ENCODE results near the gene ZAP70. TPM values are rescaled to one million over a fixed set of nuclear protein-coding genes. Genes with fewer than 3 reads are reported as not detected.
"Not testable (repeated sequence)": the region's sequence is repeated elsewhere in the genome, so short reads cannot be mapped to it uniquely, and the experiment has no call there.

ZAP70 gene
- polyA plus RNA-seq, 2 of the 4 experiments (the other 2 are of a cell fraction): 0.10 TPM; not detected in 1

DNA sequence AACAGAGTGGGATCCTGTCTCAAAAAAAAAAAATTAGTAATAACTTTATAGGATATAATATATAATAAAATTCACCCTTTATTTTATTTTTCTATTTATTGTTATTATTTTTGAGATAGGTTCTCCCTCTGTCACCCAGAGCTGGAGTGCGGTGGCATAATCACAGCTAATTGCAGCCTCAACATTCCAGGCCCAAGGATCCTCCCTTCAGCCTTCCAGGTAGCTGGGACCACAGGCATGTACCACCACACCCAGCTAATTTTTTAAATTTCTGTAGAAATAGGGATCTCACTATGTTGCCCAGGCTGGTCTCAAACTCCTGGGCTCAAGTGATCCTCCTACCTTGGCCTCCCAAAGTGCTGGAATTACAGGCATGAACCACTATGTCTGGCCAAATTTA, 42.9 kb upstream of the ZAP70 start (continued):
- TF ChIP-seq, protein P1, sequence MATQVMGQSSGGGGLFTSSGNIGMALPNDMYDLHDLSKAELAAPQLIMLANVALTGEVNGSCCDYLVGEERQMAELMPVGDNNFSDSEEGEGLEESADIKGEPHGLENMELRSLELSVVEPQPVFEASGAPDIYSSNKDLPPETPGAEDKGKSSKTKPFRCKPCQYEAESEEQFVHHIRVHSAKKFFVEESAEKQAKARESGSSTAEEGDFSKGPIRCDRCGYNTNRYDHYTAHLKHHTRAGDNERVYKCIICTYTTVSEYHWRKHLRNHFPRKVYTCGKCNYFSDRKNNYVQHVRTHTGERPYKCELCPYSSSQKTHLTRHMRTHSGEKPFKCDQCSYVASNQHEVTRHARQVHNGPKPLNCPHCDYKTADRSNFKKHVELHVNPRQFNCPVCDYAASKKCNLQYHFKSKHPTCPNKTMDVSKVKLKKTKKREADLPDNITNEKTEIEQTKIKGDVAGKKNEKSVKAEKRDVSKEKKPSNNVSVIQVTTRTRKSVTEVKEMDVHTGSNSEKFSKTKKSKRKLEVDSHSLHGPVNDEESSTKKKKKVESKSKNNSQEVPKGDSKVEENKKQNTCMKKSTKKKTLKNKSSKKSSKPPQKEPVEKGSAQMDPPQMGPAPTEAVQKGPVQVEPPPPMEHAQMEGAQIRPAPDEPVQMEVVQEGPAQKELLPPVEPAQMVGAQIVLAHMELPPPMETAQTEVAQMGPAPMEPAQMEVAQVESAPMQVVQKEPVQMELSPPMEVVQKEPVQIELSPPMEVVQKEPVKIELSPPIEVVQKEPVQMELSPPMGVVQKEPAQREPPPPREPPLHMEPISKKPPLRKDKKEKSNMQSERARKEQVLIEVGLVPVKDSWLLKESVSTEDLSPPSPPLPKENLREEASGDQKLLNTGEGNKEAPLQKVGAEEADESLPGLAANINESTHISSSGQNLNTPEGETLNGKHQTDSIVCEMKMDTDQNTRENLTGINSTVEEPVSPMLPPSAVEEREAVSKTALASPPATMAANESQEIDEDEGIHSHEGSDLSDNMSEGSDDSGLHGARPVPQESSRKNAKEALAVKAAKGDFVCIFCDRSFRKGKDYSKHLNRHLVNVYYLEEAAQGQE (IDR thresholded peaks at IDR 0.05): no peak
- no peak for TF ChIP-seq CHD2 (IDR thresholded peaks at IDR 0.05; ENCODE audit: low read length, partially characterized antibody)

DNA sequence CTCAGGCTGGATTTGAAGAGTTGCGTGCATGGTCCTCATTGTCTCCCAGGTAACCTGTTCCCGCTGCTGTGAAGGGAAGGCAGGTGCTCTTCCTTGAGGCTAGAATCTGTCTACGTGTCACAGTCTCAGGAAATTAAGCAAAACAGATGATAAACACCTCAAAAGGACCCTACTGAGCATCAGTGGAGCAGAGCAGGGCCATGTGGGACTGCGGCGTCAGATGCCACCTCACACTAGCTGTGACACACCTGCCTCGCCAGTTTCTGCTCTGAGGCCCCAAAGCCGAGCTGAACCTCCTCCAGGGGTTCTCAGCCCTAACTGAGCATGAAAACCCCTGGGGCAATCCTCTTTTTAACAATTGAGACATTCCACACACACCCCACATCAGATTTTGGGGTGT, 41.9 kb upstream of the ZAP70 start:
- DNase-seq (ENCODE audit: low read depth in 1 of 2, low spot score in 1 of 2) (no peak), FAIRE-seq (no peak), ATAC-seq (no peak)
- no peak overlapping the region for H3K4me2 ChIP-seq
- H3K4me1 ChIP-seq: no peaks in the 10 kb centered on the region
- ChIA-PET CTCF (interaction anchor here (1.7 kb wide), 1 partner anchor 68 kb away, joined by 3 read pairs; no protein-coding TSS in a partner anchor), POLR2A (no interaction called here)
- H3K4me3 ChIP-seq: no peak overlapping the region
- TF ChIP-seq POLR2AphosphoS2 (conservative IDR thresholded peaks at IDR 0.05; ENCODE audit: low read length) (no peak), HOXB5 (CRISPR knock-in tag; IDR thresholded peaks at IDR 0.05) (no peak), FOXS1 (CRISPR knock-in tag; IDR thresholded peaks at IDR 0.05) (no peak), MAZ (IDR thresholded peaks at IDR 0.05; ENCODE audit: borderline replicate concordance, low read depth, low read length) (no peak), JUNB (IDR thresholded peaks at IDR 0.05) (no peak), GATA3 (IDR thresholded peaks at IDR 0.05; ENCODE audit: borderline replicate concordance) (no peak), RARB (CRISPR knock-in tag; IDR thresholded peaks at IDR 0.05) (no peak), PHF8 (IDR thresholded peaks at IDR 0.05; ENCODE audit: borderline replicate concordance, low read depth) (no peak)
- TF ChIP-seq, protein P2, sequence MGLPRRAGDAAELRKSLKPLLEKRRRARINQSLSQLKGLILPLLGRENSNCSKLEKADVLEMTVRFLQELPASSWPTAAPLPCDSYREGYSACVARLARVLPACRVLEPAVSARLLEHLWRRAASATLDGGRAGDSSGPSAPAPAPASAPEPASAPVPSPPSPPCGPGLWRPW (IDR thresholded peaks at IDR 0.05): no peak
- TF ChIP-seq, protein P3, sequence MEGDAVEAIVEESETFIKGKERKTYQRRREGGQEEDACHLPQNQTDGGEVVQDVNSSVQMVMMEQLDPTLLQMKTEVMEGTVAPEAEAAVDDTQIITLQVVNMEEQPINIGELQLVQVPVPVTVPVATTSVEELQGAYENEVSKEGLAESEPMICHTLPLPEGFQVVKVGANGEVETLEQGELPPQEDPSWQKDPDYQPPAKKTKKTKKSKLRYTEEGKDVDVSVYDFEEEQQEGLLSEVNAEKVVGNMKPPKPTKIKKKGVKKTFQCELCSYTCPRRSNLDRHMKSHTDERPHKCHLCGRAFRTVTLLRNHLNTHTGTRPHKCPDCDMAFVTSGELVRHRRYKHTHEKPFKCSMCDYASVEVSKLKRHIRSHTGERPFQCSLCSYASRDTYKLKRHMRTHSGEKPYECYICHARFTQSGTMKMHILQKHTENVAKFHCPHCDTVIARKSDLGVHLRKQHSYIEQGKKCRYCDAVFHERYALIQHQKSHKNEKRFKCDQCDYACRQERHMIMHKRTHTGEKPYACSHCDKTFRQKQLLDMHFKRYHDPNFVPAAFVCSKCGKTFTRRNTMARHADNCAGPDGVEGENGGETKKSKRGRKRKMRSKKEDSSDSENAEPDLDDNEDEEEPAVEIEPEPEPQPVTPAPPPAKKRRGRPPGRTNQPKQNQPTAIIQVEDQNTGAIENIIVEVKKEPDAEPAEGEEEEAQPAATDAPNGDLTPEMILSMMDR (IDR thresholded peaks at IDR 0.05): no peak
- TF ChIP-seq, protein P4, sequence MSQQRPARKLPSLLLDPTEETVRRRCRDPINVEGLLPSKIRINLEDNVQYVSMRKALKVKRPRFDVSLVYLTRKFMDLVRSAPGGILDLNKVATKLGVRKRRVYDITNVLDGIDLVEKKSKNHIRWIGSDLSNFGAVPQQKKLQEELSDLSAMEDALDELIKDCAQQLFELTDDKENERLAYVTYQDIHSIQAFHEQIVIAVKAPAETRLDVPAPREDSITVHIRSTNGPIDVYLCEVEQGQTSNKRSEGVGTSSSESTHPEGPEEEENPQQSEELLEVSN (IDR thresholded peaks at IDR 0.05; ENCODE audit: borderline replicate concordance, low read depth): no peak
- no peaks in the 10 kb centered on the region for H3K9me3 ChIP-seq
- WGBS (ENCODE audit: missing lambda C conversion rate): 93% methylated on average over 7 of the region's 7 CpGs
- no peak overlapping the region for H3K27ac ChIP-seq

DNA sequence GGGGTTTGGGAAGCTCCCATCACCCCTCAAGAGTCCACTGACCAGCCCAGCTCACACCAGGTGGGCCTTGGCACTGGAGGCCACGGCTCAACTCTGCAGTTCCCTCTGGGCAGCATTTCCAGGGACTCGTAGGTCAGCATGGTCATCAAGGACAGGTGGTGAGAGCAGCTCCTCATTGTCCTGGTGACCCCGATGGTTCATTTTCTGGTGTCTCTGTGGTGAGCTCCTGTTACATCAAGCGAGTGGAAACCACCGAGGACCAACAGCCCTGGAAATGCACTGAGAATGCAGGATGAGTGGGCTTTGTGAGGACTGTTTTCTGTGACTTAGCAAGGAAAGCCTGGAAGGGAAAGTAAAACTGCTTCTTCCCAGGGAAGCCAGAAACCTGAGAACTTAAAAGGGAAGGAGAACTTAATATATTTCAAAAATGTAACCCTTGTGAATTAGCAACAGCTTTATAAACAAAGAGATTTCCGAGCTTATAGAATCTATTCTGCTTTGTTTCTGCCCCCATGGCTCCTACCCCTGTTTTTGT, 40.7 kb upstream of the ZAP70 start:
- WGBS (ENCODE audit: missing lambda C conversion rate): 86% methylated on average over 4 of the region's 6 CpGs
- ChIA-PET CTCF (interaction anchor here (1.2 to 1.7 kb wide), 4 partner anchors 9 to 82 kb away, joined by 3 read pairs; partner anchors contain the start of gene ACTR1B), POLR2A (interaction anchor here (1.0 kb wide), 1 partner anchor 10 kb away, joined by 3 read pairs; no protein-coding TSS in a partner anchor)
- not testable (repeated sequence) for H3K4me2 ChIP-seq; H3K9me3 ChIP-seq; FAIRE-seq; ATAC-seq; H3K4me1 ChIP-seq; H3K27ac ChIP-seq; DNase-seq (ENCODE audit: low read depth in 1 of 2, low spot score in 1 of 2); H3K4me3 ChIP-seq

Measured in A549 (cell line).